ENCODE measurements around the gene SYNDIG1.

- no peak for TF ChIP-seq CTCF (IDR thresholded peaks at IDR 0.05)
- no peak for TF ChIP-seq TCF7L2 (IDR thresholded peaks at IDR 0.05; ENCODE audit: low read depth, low read length)
- no peak for TF ChIP-seq POLR2AphosphoS5 (IDR thresholded peaks at IDR 0.05; ENCODE audit: low read depth, low read length)
- no peak for TF ChIP-seq SIN3A (IDR thresholded peaks at IDR 0.05; ENCODE audit: borderline replicate concordance, insufficient read depth, low read depth, low read length)
- TF ChIP-seq REST (IDR thresholded peaks at IDR 0.05; ENCODE audit: insufficient read depth in 1 of 2, low read depth in 2 of 2, low read length in 1 of 2): no peak
Observed at GRCh38 chr20:24543741-24544140, 74.3 kb downstream of the SYNDIG1 start.

Data from Panc1 (cell line).